H9 (cell line): ENCODE data around the gene RBM18. TPM values are rescaled to one million over a fixed set of nuclear protein-coding genes. Genes with fewer than 3 reads are reported as not detected.

Experiments used
- DNase-seq: peaks from one replicate; pipeline ENCODE4 v3.0.0-alpha.2; 2017
- H2AFZ ChIP-seq: one replicate; pipeline ENCODE4 v1.6.1; 2013; ENCODE audit warnings: mild to moderate bottlenecking, low read length, control low read depth, moderate library complexity
- H2AK5ac ChIP-seq: 2 replicates; pipeline ENCODE4 v1.6.1; 2013; ENCODE audit warnings: low read length, control low read depth, mixed read lengths; ENCODE audit not compliant: insufficient read length
- H2BK120ac ChIP-seq: one replicate; pipeline ENCODE4 v1.6.1; 2013; ENCODE audit warnings: low read depth, mild to moderate bottlenecking, low read length, control low read depth, inconsistent platforms; ENCODE audit not compliant: poor library complexity, severe bottlenecking
- H2BK12ac ChIP-seq: 2 replicates; pipeline ENCODE4 v1.6.1; 2013; ENCODE audit warnings: low read length, control low read depth, mixed read lengths, low read depth; ENCODE audit not compliant: insufficient read length
- H2BK15ac ChIP-seq: 2 replicates; pipeline ENCODE4 v1.6.1; 2013; ENCODE audit warnings: low read depth, low read length, control low read depth
- H2BK20ac ChIP-seq: one replicate; pipeline ENCODE4 v1.6.1; 2013; ENCODE audit warnings: low read depth, mild to moderate bottlenecking, low read length, control low read depth, inconsistent platforms; ENCODE audit not compliant: poor library complexity, severe bottlenecking
- H2BK5ac ChIP-seq: 2 replicates; pipeline ENCODE4 v1.6.1; 2013; ENCODE audit warnings: low read length, control low read depth, mixed read lengths; ENCODE audit not compliant: insufficient read length
- H3K14ac ChIP-seq: 2 replicates; pipeline ENCODE4 v1.6.1; 2013; ENCODE audit warnings: low read length, control low read depth; ENCODE audit not compliant: insufficient read depth
- H3K18ac ChIP-seq: 2 replicates; pipeline ENCODE4 v1.6.1; 2013; ENCODE audit warnings: low read depth, mild to moderate bottlenecking, mixed read lengths, low read length, control low read depth; ENCODE audit not compliant: insufficient read length
- H3K23ac ChIP-seq: 2 replicates; pipeline ENCODE4 v1.6.1; 2013; ENCODE audit warnings: low read length, control low read depth, mixed read lengths, low read depth; ENCODE audit not compliant: insufficient read length
- H3K23me2 ChIP-seq: 2 replicates; pipeline ENCODE4 v1.6.1; 2013; ENCODE audit warnings: low read depth, mild to moderate bottlenecking, mixed read lengths, low read length, control low read depth; ENCODE audit not compliant: insufficient read length, poor library complexity, severe bottlenecking
- H3K27ac ChIP-seq: 2 replicates; pipeline ENCODE4 v1.5.1; 2013; ENCODE audit warnings: low read length, control low read depth, mixed read lengths, low read depth; ENCODE audit not compliant: insufficient read length
- H3K27me3 ChIP-seq: 2 replicates; pipeline ENCODE4 v1.6.1; 2013; ENCODE audit warnings: low read length, control low read depth, inconsistent platforms; ENCODE audit not compliant: insufficient read depth
- H3K4ac ChIP-seq: 2 replicates; pipeline ENCODE4 v1.6.1; 2013; ENCODE audit warnings: low read depth, mild to moderate bottlenecking, control low read depth, inconsistent platforms, low read length, moderate library complexity
- H3K4me1 ChIP-seq: 2 replicates; pipeline ENCODE4 v1.6.1; 2013; ENCODE audit warnings: low read length, control low read depth, inconsistent platforms; ENCODE audit not compliant: insufficient read depth
- H3K4me2 ChIP-seq: 2 replicates; pipeline ENCODE4 v1.6.1; 2013; ENCODE audit warnings: low read length, control low read depth, mixed read lengths; ENCODE audit not compliant: insufficient read length, insufficient read depth
- H3K56ac ChIP-seq: 2 replicates; pipeline ENCODE4 v1.6.1; 2013; ENCODE audit warnings: low read depth, mild to moderate bottlenecking, mixed read lengths, low read length, control low read depth; ENCODE audit not compliant: insufficient read length
- H3K79me1 ChIP-seq: 2 replicates; pipeline ENCODE4 v1.6.1; 2013; ENCODE audit warnings: low read depth, mild to moderate bottlenecking, moderate library complexity, low read length, control low read depth, inconsistent platforms; ENCODE audit not compliant: insufficient read depth, poor library complexity, severe bottlenecking
- H3K79me2 ChIP-seq: 2 replicates; pipeline ENCODE4 v1.6.1; 2013; ENCODE audit warnings: low read length, control low read depth, inconsistent platforms; ENCODE audit not compliant: insufficient read depth
- H3K9ac ChIP-seq: 2 replicates; pipeline ENCODE4 v1.6.1; 2013; ENCODE audit warnings: low read length, control low read depth, mixed read lengths; ENCODE audit not compliant: insufficient read length; ENCODE audit errors: extremely low read depth
- H3K9me3 ChIP-seq: one replicate; pipeline ENCODE4 v1.6.1; 2013; ENCODE audit warnings: low read depth, low read length, inconsistent platforms; ENCODE audit not compliant: control insufficient read depth
- H3T11ph ChIP-seq: one replicate; pipeline ENCODE4 v1.6.1; 2013; ENCODE audit warnings: mild to moderate bottlenecking, low read length, control low read depth, inconsistent platforms
- H4K20me1 ChIP-seq: one replicate; pipeline ENCODE4 v1.6.1; 2013; ENCODE audit not compliant: control insufficient read depth, insufficient read length, insufficient read depth
- H4K5ac ChIP-seq: 2 replicates; pipeline ENCODE4 v1.6.1; 2013; ENCODE audit warnings: low read depth, mild to moderate bottlenecking, mixed read lengths, low read length, control low read depth; ENCODE audit not compliant: insufficient read length
- H4K8ac ChIP-seq: replicated peaks from 2 replicates; pipeline ENCODE4 v1.6.1; 2013; ENCODE audit warnings: low read length, control low read depth, mixed read lengths, low read depth; ENCODE audit not compliant: insufficient read length
- H4K91ac ChIP-seq: 2 replicates; pipeline ENCODE4 v1.6.1; 2013; ENCODE audit warnings: low read depth, mild to moderate bottlenecking, moderate library complexity, mixed read lengths, low read length, control low read depth; ENCODE audit not compliant: insufficient read length
- H3K27ac Mint-ChIP-seq, 3 experiments: 2 replicates in 2 of 3; 3 replicates in 1 of 3; pipeline ENCODE4 v1.8.0; 2020 to 2021; ENCODE audit warnings: mixed read lengths in 3 of 3, mild to moderate bottlenecking in 1 of 3, moderate library complexity in 1 of 3
- H3K27me3 Mint-ChIP-seq: 2 replicates; pipeline ENCODE4 v1.8.0; 2021; ENCODE audit warnings: low read depth, mild to moderate bottlenecking, moderate library complexity, mixed read lengths
- H3K36me3 Mint-ChIP-seq, 3 experiments: 2 replicates in 2 of 3; 3 replicates in 1 of 3; pipeline ENCODE4 v1.8.0; 2020 to 2021; ENCODE audit warnings: low read depth in 3 of 3, mixed read lengths in 3 of 3; ENCODE audit not compliant: insufficient read depth in 1 of 3
- H3K4me1 Mint-ChIP-seq, 2 experiments: 2 replicates each; pipeline ENCODE4 v1.8.0; 2020; ENCODE audit warnings: mixed read lengths in 2 of 2
- H3K4me3 Mint-ChIP-seq, 2 experiments: 2 replicates in 1 of 2; 3 replicates in 1 of 2; pipeline ENCODE4 v1.8.0; 2020 to 2021; ENCODE audit warnings: mild to moderate bottlenecking in 2 of 2, mixed read lengths in 2 of 2, moderate library complexity in 1 of 2
- H3K9me3 Mint-ChIP-seq, 2 experiments: 2 replicates in 1 of 2; 3 replicates in 1 of 2; pipeline ENCODE4 v1.8.0; 2020; ENCODE audit warnings: mild to moderate bottlenecking in 2 of 2, mixed read lengths in 2 of 2, moderate library complexity in 1 of 2
- CTCF ChIP-seq: fragments of 200-600 bp; sonication (generic); conservative IDR thresholded peaks from 3 replicates; pipeline ENCODE4 v1.8.0; 2021; ENCODE audit warnings: antibody characterized with exemption, mild to moderate bottlenecking
- WGBS: extraction: QIAGEN DNeasy Blood & Tissue Kit; methylation state at CpG from one replicate; pipeline ENCODE4 v1.1.7; 2013; ENCODE audit warnings: missing lambda C conversion rate, low lambda C conversion rate, mixed read lengths; ENCODE audit not compliant: insufficient read length; ENCODE audit errors: extremely low coverage; 5-methylcytosine and 5-hydroxymethylcytosine counted together
- total RNA-seq: library from RNA; stranded (reverse); gene quantifications from 2 replicates; pipeline ENCODE4 v1.2.1, GENCODE V29; 2021

RBM18 gene
- total RNA-seq, 1 experiment from 2014 or later, result 18.9 TPM

GRCh38 chr9:122256206-122256605, 8.4 kb downstream of the RBM18 start:
- Histone ChIP-seq H2BK15ac (no peak overlapping the region), H2AFZ (no peak overlapping the region), H2BK20ac (no peak overlapping the region), H3K56ac (no peak overlapping the region), H2BK12ac (no peak overlapping the region), H3K27ac (no peak overlapping the region), H3K4me2 (no peak overlapping the region), H4K8ac (no peak overlapping the region), H4K20me1 (no peaks in the 10 kb centered on the region), H2BK120ac (no peak overlapping the region), H3K23me2 (no peaks in the 10 kb centered on the region), H3K4ac (no peak overlapping the region), H4K5ac (no peak overlapping the region), H3K4me1 (peaks cover 8% of the 10 kb centered on the region), H2AK5ac (no peak overlapping the region), H3K9ac (no peak overlapping the region), H4K91ac (no peak overlapping the region), H3T11ph (no peak overlapping the region), H3K9me3 (no peaks in the 10 kb centered on the region), H3K79me1 (peaks cover 5% of the 10 kb centered on the region), H3K18ac (no peak overlapping the region), H3K23ac (no peak overlapping the region), H3K14ac (no peak overlapping the region), H3K27me3 (no peaks in the 10 kb centered on the region), H2BK5ac (no peak overlapping the region), H3K79me2 (no peaks in the 10 kb centered on the region)
- peaks cover 6 to 42% (median 17%) of the 10 kb centered on the region in 3 experiments for H3K36me3 Mint-ChIP-seq
- TF ChIP-seq CTCF, result no peak
- no peaks in the 10 kb centered on the region for H3K9me3 Mint-ChIP-seq
- no peak for DNase-seq
- peak overlapping the region; percentile 4 to 80 (median 10); a peak in 4 of 7 replicates for H3K27ac Mint-ChIP-seq
- peaks cover 26 to 27% of the 10 kb centered on the region in 2 experiments for H3K4me1 Mint-ChIP-seq
- no peaks in the 10 kb centered on the region for H3K27me3 Mint-ChIP-seq
- no CpG with 5 or more reads among the region's 5 CpGs for WGBS
- no peak overlapping the region for H3K4me3 Mint-ChIP-seq
